GM23338 (cell line): ENCODE results near the gene CCDC30.

Experiments
- CREB1 ChIP-seq: fragments of 250-450 bp; sonication (Bioruptor Pico); IDR thresholded peaks from 2 replicates; pipeline ENCODE4 v1.5.0; 2020; ENCODE audit warnings: low read depth, mild to moderate bottlenecking, moderate library complexity
- POLR2AphosphoS5 ChIP-seq: IDR thresholded peaks from 2 replicates; pipeline ENCODE4 v1.6.1; 2016; ENCODE audit warnings: antibody characterized with exemption, low read depth
- TF ChIP-seq, protein P1 (sequence below), 2 experiments: fragments of 200-600 bp in 1 of 2; sonication (generic) in 1 of 2; conservative IDR thresholded peaks; 2 replicates each; pipeline versions ENCODE4 v1.5.1 to v1.6.1; 2016 to 2017; ENCODE audit warnings: antibody characterized with exemption in 2 of 2, low read depth in 2 of 2, mild to moderate bottlenecking in 2 of 2, moderate library complexity in 1 of 2
- TF ChIP-seq, protein P2 (sequence below): IDR thresholded peaks from one replicate; pipeline ENCODE4 v1.6.1; 2018; ENCODE audit warnings: antibody characterized with exemption; ENCODE audit not compliant: unreplicated experiment

DNA sequence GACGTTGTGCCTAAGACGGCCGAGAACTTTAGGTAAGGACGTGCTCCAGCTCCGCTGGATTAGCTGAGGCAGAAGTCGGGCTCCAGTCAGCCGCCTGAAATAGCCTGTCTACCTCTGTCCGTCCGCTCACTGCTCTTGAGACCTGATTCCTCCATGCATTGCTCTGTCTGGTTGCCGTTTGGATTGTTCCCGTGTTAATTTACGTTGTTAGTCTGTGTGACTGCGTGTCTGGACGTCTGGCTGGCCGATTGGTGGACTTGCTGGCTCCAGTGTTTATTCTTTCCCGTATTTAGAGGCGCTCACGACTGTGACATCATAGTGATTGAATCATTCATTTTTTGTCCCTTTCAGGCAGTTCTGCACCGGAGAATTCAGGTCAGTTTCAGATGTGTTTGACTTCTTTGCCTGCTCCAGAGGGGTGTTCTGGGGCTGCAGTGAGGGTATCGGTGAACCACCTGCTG lies 195.8 kb downstream of the CCDC30 start:
- TF ChIP-seq, protein P1, sequence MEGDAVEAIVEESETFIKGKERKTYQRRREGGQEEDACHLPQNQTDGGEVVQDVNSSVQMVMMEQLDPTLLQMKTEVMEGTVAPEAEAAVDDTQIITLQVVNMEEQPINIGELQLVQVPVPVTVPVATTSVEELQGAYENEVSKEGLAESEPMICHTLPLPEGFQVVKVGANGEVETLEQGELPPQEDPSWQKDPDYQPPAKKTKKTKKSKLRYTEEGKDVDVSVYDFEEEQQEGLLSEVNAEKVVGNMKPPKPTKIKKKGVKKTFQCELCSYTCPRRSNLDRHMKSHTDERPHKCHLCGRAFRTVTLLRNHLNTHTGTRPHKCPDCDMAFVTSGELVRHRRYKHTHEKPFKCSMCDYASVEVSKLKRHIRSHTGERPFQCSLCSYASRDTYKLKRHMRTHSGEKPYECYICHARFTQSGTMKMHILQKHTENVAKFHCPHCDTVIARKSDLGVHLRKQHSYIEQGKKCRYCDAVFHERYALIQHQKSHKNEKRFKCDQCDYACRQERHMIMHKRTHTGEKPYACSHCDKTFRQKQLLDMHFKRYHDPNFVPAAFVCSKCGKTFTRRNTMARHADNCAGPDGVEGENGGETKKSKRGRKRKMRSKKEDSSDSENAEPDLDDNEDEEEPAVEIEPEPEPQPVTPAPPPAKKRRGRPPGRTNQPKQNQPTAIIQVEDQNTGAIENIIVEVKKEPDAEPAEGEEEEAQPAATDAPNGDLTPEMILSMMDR (conservative IDR thresholded peaks at IDR 0.05; ENCODE audit: low read depth in 2 of 2) = no peak
- TF ChIP-seq, protein P2, sequence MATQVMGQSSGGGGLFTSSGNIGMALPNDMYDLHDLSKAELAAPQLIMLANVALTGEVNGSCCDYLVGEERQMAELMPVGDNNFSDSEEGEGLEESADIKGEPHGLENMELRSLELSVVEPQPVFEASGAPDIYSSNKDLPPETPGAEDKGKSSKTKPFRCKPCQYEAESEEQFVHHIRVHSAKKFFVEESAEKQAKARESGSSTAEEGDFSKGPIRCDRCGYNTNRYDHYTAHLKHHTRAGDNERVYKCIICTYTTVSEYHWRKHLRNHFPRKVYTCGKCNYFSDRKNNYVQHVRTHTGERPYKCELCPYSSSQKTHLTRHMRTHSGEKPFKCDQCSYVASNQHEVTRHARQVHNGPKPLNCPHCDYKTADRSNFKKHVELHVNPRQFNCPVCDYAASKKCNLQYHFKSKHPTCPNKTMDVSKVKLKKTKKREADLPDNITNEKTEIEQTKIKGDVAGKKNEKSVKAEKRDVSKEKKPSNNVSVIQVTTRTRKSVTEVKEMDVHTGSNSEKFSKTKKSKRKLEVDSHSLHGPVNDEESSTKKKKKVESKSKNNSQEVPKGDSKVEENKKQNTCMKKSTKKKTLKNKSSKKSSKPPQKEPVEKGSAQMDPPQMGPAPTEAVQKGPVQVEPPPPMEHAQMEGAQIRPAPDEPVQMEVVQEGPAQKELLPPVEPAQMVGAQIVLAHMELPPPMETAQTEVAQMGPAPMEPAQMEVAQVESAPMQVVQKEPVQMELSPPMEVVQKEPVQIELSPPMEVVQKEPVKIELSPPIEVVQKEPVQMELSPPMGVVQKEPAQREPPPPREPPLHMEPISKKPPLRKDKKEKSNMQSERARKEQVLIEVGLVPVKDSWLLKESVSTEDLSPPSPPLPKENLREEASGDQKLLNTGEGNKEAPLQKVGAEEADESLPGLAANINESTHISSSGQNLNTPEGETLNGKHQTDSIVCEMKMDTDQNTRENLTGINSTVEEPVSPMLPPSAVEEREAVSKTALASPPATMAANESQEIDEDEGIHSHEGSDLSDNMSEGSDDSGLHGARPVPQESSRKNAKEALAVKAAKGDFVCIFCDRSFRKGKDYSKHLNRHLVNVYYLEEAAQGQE = no peak
- TF ChIP-seq CREB1 (CRISPR knock-in tag) (no peak), POLR2AphosphoS5 (no peak)
